Right lobe of liver (tissue), 6 donors: Measurements from ENCODE around the gene SEC31A. TPM values are rescaled to one million over a fixed set of nuclear protein-coding genes. Genes with fewer than 3 reads are reported as not detected.

Source experiments
- ATAC-seq, 4 donors: fragments of 200-7000 bp; cut with Tn5 transposase; one replicate each; pipeline ENCODE4 v1.9.1; 2020; ENCODE audit warnings: mild to moderate bottlenecking in 4 of 4, moderate library complexity in 4 of 4
- DNase-seq, 3 donors: peaks; one replicate each; pipeline ENCODE4 v3.0.0-alpha.2; 2020
- H3K27ac ChIP-seq, 3 donors: fragments of 200-600 bp; one replicate each; pipeline ENCODE4 v1.8.0; 2022
- H3K27me3 ChIP-seq, 2 donors: fragments of 200-600 bp; one replicate each; pipeline ENCODE4 v1.8.0; 2022
- H3K36me3 ChIP-seq, 4 donors: fragments of 200-600 bp; sonication (generic) in 1 of 4; one replicate each; pipeline versions ENCODE4 v1.5.1 to v1.8.0; 2017 to 2022; ENCODE audit warnings: control low read depth in 1 of 4
- H3K4me1 ChIP-seq, 4 donors: fragments of 200-600 bp; sonication (generic) in 1 of 4; one replicate each; pipeline versions ENCODE4 v1.5.1 to v1.8.0; 2017 to 2022; ENCODE audit warnings: control low read depth in 1 of 4
- H3K4me3 ChIP-seq, 3 donors: fragments of 200-600 bp; one replicate each; pipeline ENCODE4 v1.8.0; 2022
- H3K9me3 ChIP-seq, 4 donors: fragments of 200-600 bp; sonication (generic) in 1 of 4; one replicate each; pipeline versions ENCODE4 v1.5.1 to v1.8.0; 2017 to 2022; ENCODE audit warnings: control low read depth in 1 of 4
- POLR2A ChIP-seq: fragments of 450-650 bp; IDR thresholded peaks from one replicate; pipeline ENCODE4 v1.6.1; 2017; ENCODE audit warnings: antibody characterized with exemption, mild to moderate bottlenecking
- WGBS: methylation state at CpG from one replicate; pipeline ENCODE4 v1.1.6; 2018; ENCODE audit warnings: low coverage, low lambda C conversion rate; ENCODE audit not compliant: insufficient coverage; ENCODE audit errors: missing lambda C conversion rate; 5-methylcytosine and 5-hydroxymethylcytosine counted together
- intact Hi-C, 2 donors: fragments of 100-400 bp; cut with DNase I; formaldehyde crosslinking; loops; one replicate each; pipeline versions ENCODE4 v1.11.2 to v1.14.1; 2022
- total RNA-seq, 6 experiments: library from RNA; depleted of rRNA in 2 of 6; stranded (reverse); fragments of >200 nt in 2 of 6; fragmentation: NEBNext Ultra II Directional in 3 of 6; extraction: Animal tissue kit (Norgen Biotek cat#: 25700) in 3 of 6; gene quantifications; one replicate each; pipeline versions ENCODE4 v1.1.0 to v1.2.4, GENCODE V29; 2016 to 2023
- TF ChIP-seq, protein P1 (sequence below), 4 donors: fragments of 200-600 bp in 3 of 4; fragments of 450-650 bp in 1 of 4; IDR thresholded peaks; one replicate each; pipeline versions ENCODE4 v1.5.1 to v1.8.0; 2016 to 2022; ENCODE audit warnings: antibody characterized with exemption in 4 of 4, mild to moderate bottlenecking in 2 of 4
- donor health status: DM: no; HTN: yes; CAD: no.
- donor health status: DM: no; HTN: no; CAD: no.
- donor health status: DM: no; HTN: no; CAD: no.
- donor health status: DM: no; HTN: yes; CAD: no.
- donor health status: DM: no; HTN: yes; CAD: no.

The SEC31A gene
- total RNA-seq, 6 experiments from 2014 or later = 117 to 161 (median 128) TPM

DNA sequence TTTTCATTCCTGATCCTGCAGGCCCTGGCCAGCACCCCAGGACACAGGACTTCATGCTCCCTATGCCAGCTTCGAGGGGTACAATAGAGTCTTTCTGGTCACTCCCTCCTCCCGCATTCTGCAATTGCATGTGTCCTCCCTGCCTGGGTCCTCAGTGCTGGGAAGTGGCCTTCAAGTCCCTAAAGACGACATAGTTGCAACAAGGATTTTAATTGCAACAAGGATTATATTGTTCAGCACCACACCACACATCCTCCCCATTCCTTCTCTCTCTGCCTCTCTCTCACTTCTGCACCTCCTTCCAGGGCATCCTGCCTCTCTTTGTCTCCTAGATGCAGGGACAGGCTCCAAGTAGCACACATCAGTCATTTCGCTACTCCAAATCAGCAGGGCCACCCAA is 117.9 kb downstream of the SEC31A start:
- no peak for ATAC-seq
- intact Hi-C loops = no loop called here
- 38% methylated on average over 2 of the region's 4 CpGs for WGBS
- no peak overlapping the region for H3K4me3 ChIP-seq
- no peak overlapping the region for H3K27ac ChIP-seq
- H3K36me3 ChIP-seq = no peaks in the 10 kb centered on the region
- H3K9me3 ChIP-seq = no peaks in the 10 kb centered on the region
- no peaks in the 10 kb centered on the region for H3K27me3 ChIP-seq
- DNase-seq = no peak
- TF ChIP-seq POLR2A = no peak
- TF ChIP-seq, protein P1, sequence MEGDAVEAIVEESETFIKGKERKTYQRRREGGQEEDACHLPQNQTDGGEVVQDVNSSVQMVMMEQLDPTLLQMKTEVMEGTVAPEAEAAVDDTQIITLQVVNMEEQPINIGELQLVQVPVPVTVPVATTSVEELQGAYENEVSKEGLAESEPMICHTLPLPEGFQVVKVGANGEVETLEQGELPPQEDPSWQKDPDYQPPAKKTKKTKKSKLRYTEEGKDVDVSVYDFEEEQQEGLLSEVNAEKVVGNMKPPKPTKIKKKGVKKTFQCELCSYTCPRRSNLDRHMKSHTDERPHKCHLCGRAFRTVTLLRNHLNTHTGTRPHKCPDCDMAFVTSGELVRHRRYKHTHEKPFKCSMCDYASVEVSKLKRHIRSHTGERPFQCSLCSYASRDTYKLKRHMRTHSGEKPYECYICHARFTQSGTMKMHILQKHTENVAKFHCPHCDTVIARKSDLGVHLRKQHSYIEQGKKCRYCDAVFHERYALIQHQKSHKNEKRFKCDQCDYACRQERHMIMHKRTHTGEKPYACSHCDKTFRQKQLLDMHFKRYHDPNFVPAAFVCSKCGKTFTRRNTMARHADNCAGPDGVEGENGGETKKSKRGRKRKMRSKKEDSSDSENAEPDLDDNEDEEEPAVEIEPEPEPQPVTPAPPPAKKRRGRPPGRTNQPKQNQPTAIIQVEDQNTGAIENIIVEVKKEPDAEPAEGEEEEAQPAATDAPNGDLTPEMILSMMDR (IDR thresholded peaks at IDR 0.05) = no peak
- no peaks in the 10 kb centered on the region for H3K4me1 ChIP-seq

DNA sequence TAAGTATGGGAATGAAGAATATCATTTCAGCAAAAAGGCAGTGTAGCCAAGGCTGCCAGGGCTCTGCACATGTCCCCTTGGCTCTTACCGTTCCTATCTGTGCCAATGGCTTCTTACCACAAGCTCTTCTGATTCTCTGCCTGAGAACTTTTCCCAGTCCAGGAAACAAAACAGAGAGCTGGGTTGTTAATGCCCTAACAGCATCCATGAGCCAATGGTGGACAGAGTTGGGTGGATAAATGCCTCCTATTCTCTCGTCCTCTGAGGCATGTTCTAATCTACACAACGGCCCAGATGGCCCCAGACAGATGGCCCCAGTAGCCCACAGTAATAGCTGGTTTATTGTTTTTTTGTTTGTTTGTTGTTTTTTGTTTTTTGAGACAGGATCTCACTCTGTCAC is 120.3 kb downstream of the SEC31A start:
- intact Hi-C loops = no loop called here
- no peak for DNase-seq
- no peak overlapping the region for H3K4me3 ChIP-seq
- no peaks in the 10 kb centered on the region for H3K36me3 ChIP-seq
- H3K27me3 ChIP-seq = no peaks in the 10 kb centered on the region
- ATAC-seq = no peak
- no peak overlapping the region for H3K27ac ChIP-seq
- H3K9me3 ChIP-seq = peaks cover 0 to under 1% (median 0%) of the 10 kb centered on the region in 4 donors
- 36% methylated on average over 3 of the region's 3 CpGs for WGBS
- TF ChIP-seq, protein P1 (IDR thresholded peaks at IDR 0.05) = no peak
- TF ChIP-seq POLR2A = no peak
- H3K4me1 ChIP-seq = no peaks in the 10 kb centered on the region

Other genes starting within 250 kb of the SEC31A start
- gene SCD5, start 92.4 kb downstream of the SEC31A start, total RNA-seq = 1 to 10 TPM in 3 of 6 experiments, under 1 TPM in 3; 0.62 to 1.4 (median 0.96) TPM
- 1 to 10 TPM in 5 of 6 experiments, under 1 TPM in 1; 0.92 to 3.8 (median 3.0) TPM for gene THAP9, start 9.6 kb upstream of the SEC31A start, total RNA-seq
- gene LIN54, start 119.7 kb upstream of the SEC31A start, total RNA-seq = 1 to 10 TPM; 5.4 to 8.1 (median 6.0) TPM
- 10 to 100 TPM; 11.1 to 18.9 (median 14.7) TPM for gene COPS4, start 144.0 kb upstream of the SEC31A start, total RNA-seq
- 10 to 100 TPM in 4 of 6 experiments, 1 to 10 TPM in 2; 6.0 to 18.9 (median 11.8) TPM for gene PLAC8, start 223.6 kb upstream of the SEC31A start, total RNA-seq